SU-DHL-6 (cell line): ENCODE data around the gene KLF13.

Experiments
- CTCF ChIP-seq: fragments of 200-600 bp; sonication (generic); IDR thresholded peaks from one replicate; pipeline ENCODE4 v1.5.1; 2017; ENCODE audit warnings: antibody characterized with exemption, mild to moderate bottlenecking, low read length, moderate library complexity; ENCODE audit not compliant: insufficient read depth, poor library complexity, severe bottlenecking
- EZH2phosphoT487 ChIP-seq: fragments of 200-600 bp; sonication (generic), shearing (Covaris generic); conservative IDR thresholded peaks from 2 replicates; pipeline ENCODE4 v1.6.1; 2018; ENCODE audit warnings: mild to moderate bottlenecking, antibody characterized with exemption, low read length, moderate library complexity, mixed read lengths

GRCh38 chr15:31307270-31308184, 19.1 kb upstream of the KLF13 start:
- no peak for TF ChIP-seq CTCF
- TF ChIP-seq EZH2phosphoT487 = no peak
